ENCODE data around the gene MT1B. TPM values are rescaled to one million over a fixed set of nuclear protein-coding genes. Genes with fewer than 3 reads are reported as not detected.
A peak's percentile ranks its signal among the peaks of the same experiment; 100 is the strongest.

The MT1B gene
- total RNA-seq, 1 experiment from 2014 or later: not detected

DNA sequence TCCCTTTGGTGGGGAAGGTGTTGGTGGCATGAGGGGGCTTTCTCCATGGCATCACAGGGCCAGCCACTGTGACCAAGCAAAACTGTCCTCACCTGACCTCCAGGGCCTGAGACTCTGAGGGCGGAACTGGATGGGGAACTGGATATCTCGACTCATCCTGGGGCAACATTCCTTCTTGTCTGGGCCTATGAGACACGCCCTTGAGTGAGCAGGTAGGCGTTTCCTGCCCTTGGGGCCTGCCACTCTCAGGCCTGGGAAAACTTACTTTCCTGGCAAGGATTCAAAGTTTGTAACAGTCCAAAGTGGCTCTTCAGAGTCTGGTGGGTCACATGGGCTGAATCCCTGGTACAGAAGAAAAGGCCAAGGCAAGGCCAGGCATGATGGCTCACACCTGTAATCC, 40.2 kb downstream of the MT1B start:
- Histone ChIP-seq H3K9ac (ENCODE audit: low read length) (0 out of 2 replicates have a peak overlapping the region, but pooled peaks have one; percentile 10), H3K4me1 (ENCODE audit: control insufficient read depth in 1 of 2, insufficient read depth in 2 of 2, low read length in 2 of 2) (peaks cover 19 to 36% of the 10 kb centered on the region in 2 experiments), H3K36me3 (ENCODE audit: control insufficient read depth in 1 of 2, insufficient read depth in 2 of 2, low read length in 2 of 2) (no peaks in the 10 kb centered on the region), H2AFZ (ENCODE audit: low read depth, low read length, poor library complexity, severe bottlenecking) (peak overlapping the region; percentile 65), H3K4me2 (ENCODE audit: low read length) (peak overlapping the region; percentile 50), H3K27ac (ENCODE audit: low read depth, low read length) (0 out of 2 replicates have a peak overlapping the region, but pooled peaks have one; percentile 25), H3K79me2 (ENCODE audit: insufficient read depth, low read length) (no peaks in the 10 kb centered on the region), H4K20me1 (ENCODE audit: insufficient read depth) (no peaks in the 10 kb centered on the region), H3K9me2 (ENCODE audit: insufficient read depth) (no peaks in the 10 kb centered on the region), H3K9me3 (ENCODE audit: control insufficient read depth in 1 of 2, insufficient read depth in 1 of 2, low read depth in 1 of 2, low read length in 2 of 2) (no peaks in the 10 kb centered on the region), H3K27me3 (ENCODE audit: insufficient read depth, low read length) (no peaks in the 10 kb centered on the region), H3K4me3 (replicated peaks in 1 of 2; ENCODE audit: low read depth in 1 of 2, low read length in 2 of 2) (peak overlapping the region in 1 of 2 experiments; percentile 9; a peak in 1 of 4 replicates)
- RAD21 ChIA-PET (ENCODE audit: low non-redundant PET in 1 of 2, low total read pairs in 2 of 2, uncharacterized antibody in 2 of 2, unreplicated experiment in 2 of 2): no interaction called here
- DNase-seq (ENCODE audit: low read depth, low spot score): peak; percentile 66
- peak; percentile 92 for ATAC-seq
- POLR2A ChIA-PET: interaction anchor here (0.9 kb wide), 1 partner anchor 10 kb away, joined by 3 read pairs; the partner anchor contains the start of gene MT1X
- intact Hi-C loops (cut with micrococcal nuclease): no loop called here
- TF ChIP-seq EZH2 (IDR thresholded peaks at IDR 0.05): no peak
- peak; percentile 65; the same call in 1 of the 2 replicates for TF ChIP-seq SP1 (IDR thresholded peaks at IDR 0.05; ENCODE audit: low read depth)
- peak; percentile 37; the same call in 1 of the 2 replicates for TF ChIP-seq POLR2AphosphoS5 (IDR thresholded peaks at IDR 0.05; ENCODE audit: low read depth, low read length)
- CTCF ChIA-PET: interaction anchor here (1.3 kb wide), 1 partner anchor 10 kb away, joined by 7 read pairs; no protein-coding TSS in a partner anchor
- BruUV-seq (replicated peaks): no TSS peak

DNA sequence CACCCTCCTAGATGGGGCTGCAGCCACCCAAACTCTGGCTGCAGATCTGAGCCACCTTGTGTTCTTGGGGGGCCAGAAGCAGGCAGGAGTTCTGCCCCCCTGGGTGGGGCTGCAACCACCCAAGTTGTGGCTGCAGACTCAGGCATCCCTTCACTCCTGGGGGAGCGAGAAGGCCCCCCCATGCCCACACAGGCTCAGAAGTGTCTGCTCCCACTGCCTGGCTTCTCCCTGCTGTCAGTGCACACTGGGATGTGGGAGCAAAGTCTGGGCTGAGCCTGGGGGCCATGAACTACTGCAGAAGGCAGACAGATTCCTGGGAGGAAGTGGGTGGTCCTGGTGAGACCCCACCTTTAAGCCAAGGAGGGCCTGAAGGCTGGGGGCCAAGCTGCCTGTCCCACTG, 43.6 kb downstream of the MT1B start:
- ChIA-PET CTCF (interaction anchor here (0.6 kb wide), 1 partner anchor 83 kb away, joined by 3 read pairs; no protein-coding TSS in a partner anchor), RAD21 (ENCODE audit: low non-redundant PET in 1 of 2, low total read pairs in 2 of 2, uncharacterized antibody in 2 of 2, unreplicated experiment in 2 of 2) (no interaction called here)
- TF ChIP-seq TCF7L2 (IDR thresholded peaks at IDR 0.05; ENCODE audit: borderline replicate concordance, extremely low read depth, insufficient read depth, insufficient read length): no peak
- TF ChIP-seq, protein P1, sequence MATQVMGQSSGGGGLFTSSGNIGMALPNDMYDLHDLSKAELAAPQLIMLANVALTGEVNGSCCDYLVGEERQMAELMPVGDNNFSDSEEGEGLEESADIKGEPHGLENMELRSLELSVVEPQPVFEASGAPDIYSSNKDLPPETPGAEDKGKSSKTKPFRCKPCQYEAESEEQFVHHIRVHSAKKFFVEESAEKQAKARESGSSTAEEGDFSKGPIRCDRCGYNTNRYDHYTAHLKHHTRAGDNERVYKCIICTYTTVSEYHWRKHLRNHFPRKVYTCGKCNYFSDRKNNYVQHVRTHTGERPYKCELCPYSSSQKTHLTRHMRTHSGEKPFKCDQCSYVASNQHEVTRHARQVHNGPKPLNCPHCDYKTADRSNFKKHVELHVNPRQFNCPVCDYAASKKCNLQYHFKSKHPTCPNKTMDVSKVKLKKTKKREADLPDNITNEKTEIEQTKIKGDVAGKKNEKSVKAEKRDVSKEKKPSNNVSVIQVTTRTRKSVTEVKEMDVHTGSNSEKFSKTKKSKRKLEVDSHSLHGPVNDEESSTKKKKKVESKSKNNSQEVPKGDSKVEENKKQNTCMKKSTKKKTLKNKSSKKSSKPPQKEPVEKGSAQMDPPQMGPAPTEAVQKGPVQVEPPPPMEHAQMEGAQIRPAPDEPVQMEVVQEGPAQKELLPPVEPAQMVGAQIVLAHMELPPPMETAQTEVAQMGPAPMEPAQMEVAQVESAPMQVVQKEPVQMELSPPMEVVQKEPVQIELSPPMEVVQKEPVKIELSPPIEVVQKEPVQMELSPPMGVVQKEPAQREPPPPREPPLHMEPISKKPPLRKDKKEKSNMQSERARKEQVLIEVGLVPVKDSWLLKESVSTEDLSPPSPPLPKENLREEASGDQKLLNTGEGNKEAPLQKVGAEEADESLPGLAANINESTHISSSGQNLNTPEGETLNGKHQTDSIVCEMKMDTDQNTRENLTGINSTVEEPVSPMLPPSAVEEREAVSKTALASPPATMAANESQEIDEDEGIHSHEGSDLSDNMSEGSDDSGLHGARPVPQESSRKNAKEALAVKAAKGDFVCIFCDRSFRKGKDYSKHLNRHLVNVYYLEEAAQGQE (IDR thresholded peaks at IDR 0.05; ENCODE audit: low read depth): no peak
- TF ChIP-seq ZFX (IDR thresholded peaks at IDR 0.05): no peak
- TF ChIP-seq JUND (IDR thresholded peaks at IDR 0.05): no peak
- TF ChIP-seq EZH2phosphoT487 (IDR thresholded peaks at IDR 0.05; ENCODE audit: borderline replicate concordance): no peak
- no peak for TF ChIP-seq RAD21 (IDR thresholded peaks at IDR 0.05; ENCODE audit: low read depth)
- TF ChIP-seq, protein P2, sequence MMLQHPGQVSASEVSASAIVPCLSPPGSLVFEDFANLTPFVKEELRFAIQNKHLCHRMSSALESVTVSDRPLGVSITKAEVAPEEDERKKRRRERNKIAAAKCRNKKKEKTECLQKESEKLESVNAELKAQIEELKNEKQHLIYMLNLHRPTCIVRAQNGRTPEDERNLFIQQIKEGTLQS (IDR thresholded peaks at IDR 0.05): no peak
- TF ChIP-seq, protein P3, sequence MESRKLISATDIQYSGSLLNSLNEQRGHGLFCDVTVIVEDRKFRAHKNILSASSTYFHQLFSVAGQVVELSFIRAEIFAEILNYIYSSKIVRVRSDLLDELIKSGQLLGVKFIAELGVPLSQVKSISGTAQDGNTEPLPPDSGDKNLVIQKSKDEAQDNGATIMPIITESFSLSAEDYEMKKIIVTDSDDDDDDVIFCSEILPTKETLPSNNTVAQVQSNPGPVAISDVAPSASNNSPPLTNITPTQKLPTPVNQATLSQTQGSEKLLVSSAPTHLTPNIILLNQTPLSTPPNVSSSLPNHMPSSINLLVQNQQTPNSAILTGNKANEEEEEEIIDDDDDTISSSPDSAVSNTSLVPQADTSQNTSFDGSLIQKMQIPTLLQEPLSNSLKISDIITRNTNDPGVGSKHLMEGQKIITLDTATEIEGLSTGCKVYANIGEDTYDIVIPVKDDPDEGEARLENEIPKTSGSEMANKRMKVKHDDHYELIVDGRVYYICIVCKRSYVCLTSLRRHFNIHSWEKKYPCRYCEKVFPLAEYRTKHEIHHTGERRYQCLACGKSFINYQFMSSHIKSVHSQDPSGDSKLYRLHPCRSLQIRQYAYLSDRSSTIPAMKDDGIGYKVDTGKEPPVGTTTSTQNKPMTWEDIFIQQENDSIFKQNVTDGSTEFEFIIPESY (IDR thresholded peaks at IDR 0.05; ENCODE audit: extremely low read depth, insufficient replicate concordance, low read length): no peak
- TF ChIP-seq, protein P4, sequence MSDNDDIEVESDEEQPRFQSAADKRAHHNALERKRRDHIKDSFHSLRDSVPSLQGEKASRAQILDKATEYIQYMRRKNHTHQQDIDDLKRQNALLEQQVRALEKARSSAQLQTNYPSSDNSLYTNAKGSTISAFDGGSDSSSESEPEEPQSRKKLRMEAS (IDR thresholded peaks at IDR 0.05): no peak
- TF ChIP-seq EGR1 (IDR thresholded peaks at IDR 0.05; ENCODE audit: low read depth): no peak
- TF ChIP-seq EZH2 (IDR thresholded peaks at IDR 0.05): no peak
- TF ChIP-seq SIN3A (IDR thresholded peaks at IDR 0.05; ENCODE audit: low read depth): no peak
- no peak for TF ChIP-seq POLR2A (IDR thresholded peaks at IDR 0.05; ENCODE audit: borderline replicate concordance, extremely low read depth, insufficient read depth, insufficient read length)
- no peak for TF ChIP-seq SP1 (IDR thresholded peaks at IDR 0.05; ENCODE audit: low read depth)
- TF ChIP-seq POLR2AphosphoS5 (IDR thresholded peaks at IDR 0.05; ENCODE audit: low read depth, low read length): no peak

More for the DNA sequence above, 43.6 kb downstream of the MT1B start:
- H3K4me3 ChIP-seq (replicated peaks in 1 of 2; ENCODE audit: low read depth in 1 of 2, low read length in 2 of 2): no peak overlapping the region
- ATAC-seq (no peak), DNase-seq (ENCODE audit: low read depth, low spot score) (no peak)
- no peak overlapping the region for H3K9ac ChIP-seq (ENCODE audit: low read length)
- no peak overlapping the region for H3K27ac ChIP-seq (ENCODE audit: low read depth, low read length)
- H3K4me1 ChIP-seq (ENCODE audit: control insufficient read depth in 1 of 2, insufficient read depth in 2 of 2, low read length in 2 of 2): peaks cover 14 to 23% of the 10 kb centered on the region in 2 experiments
- H3K4me2 ChIP-seq (ENCODE audit: low read length): no peak overlapping the region
- H3K36me3 ChIP-seq (ENCODE audit: control insufficient read depth in 1 of 2, insufficient read depth in 2 of 2, low read length in 2 of 2): no peaks in the 10 kb centered on the region
- H3K79me2 ChIP-seq (ENCODE audit: insufficient read depth, low read length): no peaks in the 10 kb centered on the region
- intact Hi-C loops (cut with micrococcal nuclease): no loop called here
- no peaks in the 10 kb centered on the region for H3K27me3 ChIP-seq (ENCODE audit: insufficient read depth, low read length)
- no peaks in the 10 kb centered on the region for H4K20me1 ChIP-seq (ENCODE audit: insufficient read depth)
- H2AFZ ChIP-seq (ENCODE audit: low read depth, low read length, poor library complexity, severe bottlenecking): no peak overlapping the region
- BruUV-seq (replicated peaks): no TSS peak
- no peaks in the 10 kb centered on the region for H3K9me3 ChIP-seq (ENCODE audit: control insufficient read depth in 1 of 2, insufficient read depth in 1 of 2, low read depth in 1 of 2, low read length in 2 of 2)
- POLR2A ChIA-PET: interaction anchor here (1.0 kb wide), 1 partner anchor 87 kb away, joined by 3 read pairs; the partner anchor contains the start of gene MT2A
- H3K9me2 ChIP-seq (ENCODE audit: insufficient read depth): no peaks in the 10 kb centered on the region
